H1 (cell line): Measurements from ENCODE around the gene CAP2. TPM values are rescaled to one million over a fixed set of nuclear protein-coding genes. Genes with fewer than 3 reads are reported as not detected.

ENCODE experiments used
- ATF3 ChIP-seq: IDR thresholded peaks from 2 replicates; pipeline ENCODE4 v1.6.1; 2011; ENCODE audit warnings: low read depth, mild to moderate bottlenecking, low read length; ENCODE audit not compliant: insufficient read depth
- NANOG ChIP-seq: IDR thresholded peaks from 2 replicates; pipeline ENCODE4 v1.6.1; 2011; ENCODE audit warnings: low read length, low read depth, mild to moderate bottlenecking, inconsistent platforms; ENCODE audit not compliant: insufficient read depth, poor library complexity, severe bottlenecking
- polyA plus RNA-seq, 7 experiments: library from polyadenylated mRNA; depleted of rRNA in 3 of 7; stranded (reverse) in 5 of 7; unstranded in 2 of 7; fragments of >200 nt in 5 of 7; fragments of 200-250 nt in 2 of 7; gene quantifications; 1 replicate in 5 of 7; 2 replicates in 1 of 7; 4 replicates in 1 of 7; pipeline versions ENCODE4 v1.2.1 to v1.2.3, GENCODE V29; 2011 to 2013; ENCODE audit warnings: missing spikeins in 2 of 7, mixed read lengths in 2 of 7
- total RNA-seq: library from RNA; stranded (reverse); fragmentation: NEBNext Ultra II Directional; extraction: Animal tissue kit (Norgen Biotek cat#: 25700); gene quantifications from 2 replicates; pipeline ENCODE4 v1.2.1, GENCODE V29; 2021

Gene CAP2
- total and polyA plus RNA-seq, 2 of the 8 experiments (the other 6 are each of a cell fraction or from before 2014, with no cell fraction given): 7.2 to 10.0 TPM

GRCh38 chr6:17501442-17501841, 108.0 kb downstream of the CAP2 start (continued):
- no peak for TF ChIP-seq ATF3
- no peak for TF ChIP-seq NANOG
- TF ChIP-seq, all 59 proteins: peak for 0
